Stomach (tissue), 4 donors: ENCODE measurements around the gene ANO7.

ENCODE experiments used
- CTCF ChIP-seq, 7 experiments: fragments of 450-650 bp in 4 of 7; fragments of 200-600 bp in 3 of 7; sonication (generic) in 3 of 7; IDR thresholded peaks; one replicate each; pipeline ENCODE4 v1.5.1; 2016 to 2019; ENCODE audit warnings: antibody characterized with exemption in 7 of 7, control low read depth in 2 of 7, mild to moderate bottlenecking in 1 of 7
- POLR2AphosphoS5 ChIP-seq, 3 donors: sonication (generic); formaldehyde crosslinking; IDR thresholded peaks; one replicate each; pipeline ENCODE4 v1.6.1; 2016; ENCODE audit warnings: antibody characterized with exemption in 3 of 3

- TF ChIP-seq CTCF (IDR thresholded peaks at IDR 0.05), result no peak
- no peak for TF ChIP-seq POLR2AphosphoS5 (IDR thresholded peaks at IDR 0.05)
Observed at GRCh38 chr2:241248289-241248688, 59.8 kb downstream of the ANO7 start.
